Calu3 (cell line): ENCODE data around the gene HCCS. TPM values are rescaled to one million over a fixed set of nuclear protein-coding genes. Genes with fewer than 3 reads are reported as not detected.
"Not testable (repeated sequence)": the region's sequence is repeated elsewhere in the genome, so short reads cannot be mapped to it uniquely, and the experiment has no call there.

Experiments used
- BruUV-seq: library from RNA; stranded (reverse); fragments of 400-500 nt; replicated peaks from 2 replicates; lab custom pipeline; 2021; lab: Mats Ljungman, UMichigan
- CTCF ChIA-PET: fragments of 300-600 bp; sonication (Branson Sonifier 250); formaldehyde crosslinking; loops from one replicate; lab custom pipeline; 2022; ENCODE audit warnings: antibody characterized with exemption; lab: Charles Lee
- DNase-seq: peaks from one replicate; pipeline ENCODE4 v3.0.0; 2022
- H3K27ac Mint-ChIP-seq: one replicate; pipeline ENCODE4 v1.8.0; 2022; ENCODE audit warnings: mixed read lengths; ENCODE audit not compliant: unreplicated experiment
- H3K27me3 Mint-ChIP-seq: one replicate; pipeline ENCODE4 v1.8.0; 2022; ENCODE audit warnings: mixed read lengths; ENCODE audit not compliant: unreplicated experiment
- H3K36me3 Mint-ChIP-seq: one replicate; pipeline ENCODE4 v1.8.0; 2022; ENCODE audit warnings: mild to moderate bottlenecking, moderate library complexity, mixed read lengths; ENCODE audit not compliant: insufficient read depth, unreplicated experiment
- H3K4me1 Mint-ChIP-seq: one replicate; pipeline ENCODE4 v1.8.0; 2022; ENCODE audit warnings: mild to moderate bottlenecking, low read depth, mixed read lengths; ENCODE audit not compliant: unreplicated experiment
- H3K4me3 Mint-ChIP-seq: one replicate; pipeline ENCODE4 v1.8.0; 2022; ENCODE audit warnings: mild to moderate bottlenecking, low read depth, moderate library complexity, mixed read lengths; ENCODE audit not compliant: unreplicated experiment
- H3K9me3 Mint-ChIP-seq: one replicate; pipeline ENCODE4 v1.8.0; 2022; ENCODE audit warnings: low read depth, mixed read lengths; ENCODE audit not compliant: unreplicated experiment
- CTCF ChIP-seq: fragments of 200-600 bp; IDR thresholded peaks from one replicate; pipeline ENCODE4 v1.8.0; 2022; ENCODE audit warnings: antibody characterized with exemption; ENCODE audit not compliant: unreplicated experiment
- intact Hi-C: fragments of 100-400 bp; cut with micrococcal nuclease; formaldehyde crosslinking; loops from one replicate; pipeline ENCODE4 v1.10.0; 2022; ENCODE audit not compliant: unreplicated experiment
- total RNA-seq: library from RNA; stranded (reverse); gene quantifications from 2 replicates; pipeline ENCODE4 v1.2.3, GENCODE V29; 2022

The HCCS gene
- total RNA-seq, 1 experiment from 2014 or later, result 47.1 TPM

GRCh38 chrX:11117745-11118144 is 6.6 kb downstream of the HCCS start:
- no peak overlapping the region for H3K4me3 Mint-ChIP-seq
- H3K27me3 Mint-ChIP-seq, result no peaks in the 10 kb centered on the region
- intact Hi-C loops, result no loop called here
- H3K36me3 Mint-ChIP-seq, result peaks cover 24% of the 10 kb centered on the region
- H3K4me1 Mint-ChIP-seq, result peaks cover 9% of the 10 kb centered on the region
- no peak overlapping the region for H3K27ac Mint-ChIP-seq
- H3K9me3 Mint-ChIP-seq, result no peaks in the 10 kb centered on the region
- CTCF ChIA-PET, result no interaction called here
- DNase-seq, result no peak
- BruUV-seq, result no TSS peak
- no peak for TF ChIP-seq CTCF

GRCh38 chrX:11119313-11119943 is 8.3 kb downstream of the HCCS start:
- DNase-seq, result no peak
- H3K36me3 Mint-ChIP-seq, result peaks cover 24% of the 10 kb centered on the region
- no peak overlapping the region for H3K27ac Mint-ChIP-seq
- no peaks in the 10 kb centered on the region for H3K9me3 Mint-ChIP-seq
- H3K4me1 Mint-ChIP-seq, result no peaks in the 10 kb centered on the region
- intact Hi-C loops, result no loop called here
- TF ChIP-seq CTCF, result no peak
- H3K27me3 Mint-ChIP-seq, result no peaks in the 10 kb centered on the region
- no peak overlapping the region for H3K4me3 Mint-ChIP-seq
- CTCF ChIA-PET, result no interaction called here
- BruUV-seq, result no TSS peak

- H3K4me1 Mint-ChIP-seq, BruUV-seq, H3K9me3 Mint-ChIP-seq, H3K4me3 Mint-ChIP-seq, CTCF ChIA-PET, H3K27ac Mint-ChIP-seq, intact Hi-C loops, H3K27me3 Mint-ChIP-seq, DNase-seq: not testable (repeated sequence)
- peaks cover 17% of the 10 kb centered on the region for H3K36me3 Mint-ChIP-seq
Observed at GRCh38 chrX:11123087-11123486, 12.0 kb downstream of the HCCS start.

- Mint-ChIP-seq H3K27ac (no peak overlapping the region), H3K4me3 (no peak overlapping the region), H3K4me1 (no peaks in the 10 kb centered on the region), H3K27me3 (no peaks in the 10 kb centered on the region), H3K9me3 (peaks cover 2% of the 10 kb centered on the region), H3K36me3 (peaks cover 17% of the 10 kb centered on the region)
- intact Hi-C loops, result no loop called here
- CTCF ChIA-PET, result no interaction called here
- DNase-seq, result no peak
- BruUV-seq, result no TSS peak
- no peak for TF ChIP-seq CTCF
Observed at GRCh38 chrX:11124112-11124511, 13.0 kb downstream of the HCCS start.

GRCh38 chrX:11125060-11125459 is 13.9 kb downstream of the HCCS start:
- Mint-ChIP-seq H3K4me1 (no peaks in the 10 kb centered on the region), H3K27me3 (no peaks in the 10 kb centered on the region), H3K9me3 (peaks cover 2% of the 10 kb centered on the region), H3K4me3 (no peak overlapping the region), H3K36me3 (peaks cover 10% of the 10 kb centered on the region), H3K27ac (no peak overlapping the region)
- TF ChIP-seq CTCF, result no peak
- CTCF ChIA-PET, result no interaction called here
- DNase-seq, result no peak
- no TSS peak for BruUV-seq
- intact Hi-C loops, result no loop called here
